ENCODE measurements around the gene ADRA2B.
A peak's percentile ranks its signal among the peaks of the same experiment; 100 is the strongest.
"Not testable (repeated sequence)": the region's sequence is repeated elsewhere in the genome, so short reads cannot be mapped to it uniquely, and the experiment has no call there.

Gene ADRA2B

DNA sequence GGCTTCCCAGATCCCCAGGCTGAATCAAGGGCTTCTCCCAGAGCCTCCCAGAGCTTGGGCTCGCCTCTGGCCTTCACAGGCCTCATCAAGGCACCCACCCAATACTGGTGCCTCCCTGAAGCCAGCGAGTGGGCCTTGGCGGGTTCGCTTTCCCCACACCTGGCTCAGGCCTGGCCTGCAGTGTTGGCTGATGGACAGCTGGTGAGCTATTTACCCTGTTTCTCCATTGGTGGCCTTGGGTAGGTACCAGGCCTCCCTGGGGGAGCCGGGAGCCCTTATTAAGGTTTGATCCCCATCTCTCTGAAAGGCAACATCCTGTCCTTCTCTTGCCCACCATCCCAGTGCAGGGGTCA lies 47.0 kb upstream of the ADRA2B start:
- H3K4me1 ChIP-seq (ENCODE audit: insufficient read depth, low read length, severe bottlenecking), result peaks cover 35% of the 10 kb centered on the region
- peak overlapping the region; percentile 76; the same call in 1 of the 2 replicates for H3K4me2 ChIP-seq (ENCODE audit: low read length)
- no peak overlapping the region for H2AFZ ChIP-seq (ENCODE audit: low read length)
- no peaks in the 10 kb centered on the region for H4K20me1 ChIP-seq (ENCODE audit: insufficient read depth, low read length)
- H3K9me3 ChIP-seq (ENCODE audit: low read length), result no peaks in the 10 kb centered on the region
- H3K27me3 ChIP-seq (ENCODE audit: insufficient read depth, low read length), result no peaks in the 10 kb centered on the region
- peak overlapping the region; percentile 90 for H3K27ac ChIP-seq (ENCODE audit: low read depth, low read length, poor library complexity, severe bottlenecking)
- peak overlapping the region; percentile 11; the same call in 1 of the 2 replicates for H3K9ac ChIP-seq (ENCODE audit: low read length)
- no peaks in the 10 kb centered on the region for H3K9me2 ChIP-seq (ENCODE audit: low read depth, low read length)
- peaks cover 6% of the 10 kb centered on the region; the same call in 1 of the 2 replicates for H3K36me3 ChIP-seq (ENCODE audit: insufficient read depth, low read length)
- TF ChIP-seq CTCF (IDR thresholded peaks at IDR 0.05; ENCODE audit: low read length) (no peak), EZH2 (IDR thresholded peaks at IDR 0.05; ENCODE audit: borderline replicate concordance, low read length) (no peak)
- H3K79me2 ChIP-seq (ENCODE audit: insufficient read depth, low read length), result no peaks in the 10 kb centered on the region
- no peak overlapping the region for H3K4me3 ChIP-seq (ENCODE audit: low read depth, low read length, poor library complexity, severe bottlenecking)
- peaks cover 4% of the 10 kb centered on the region; the same call in 1 of the 2 replicates for H3F3A ChIP-seq (ENCODE audit: insufficient read depth, low read length)

DNA sequence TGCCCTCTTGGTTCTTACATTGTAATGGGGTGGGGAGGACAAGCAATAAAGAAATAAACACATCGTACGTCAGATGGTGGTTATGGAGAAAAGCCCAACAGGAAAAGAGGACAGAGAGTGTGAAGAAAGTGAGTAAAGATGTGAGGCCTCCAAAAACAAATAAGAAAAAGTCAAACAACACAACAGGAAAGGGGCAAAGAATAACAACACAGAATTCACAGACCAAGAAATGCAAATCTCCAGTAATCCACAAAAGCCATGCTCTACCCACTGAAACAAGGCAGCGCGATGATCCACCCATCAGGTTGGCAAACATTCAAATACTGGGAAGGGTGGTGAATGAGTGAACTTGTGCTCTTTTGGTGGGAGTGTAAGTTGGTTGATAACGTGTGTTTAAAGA lies 45.5 kb upstream of the ADRA2B start:
- H3K9me2 ChIP-seq (ENCODE audit: low read depth, low read length), result no peaks in the 10 kb centered on the region
- no peaks in the 10 kb centered on the region for H3K9me3 ChIP-seq (ENCODE audit: low read length)
- TF ChIP-seq CTCF (IDR thresholded peaks at IDR 0.05; ENCODE audit: low read length), result no peak
- no peak for TF ChIP-seq EZH2 (IDR thresholded peaks at IDR 0.05; ENCODE audit: borderline replicate concordance, low read length)
- no peak overlapping the region for H3K9ac ChIP-seq (ENCODE audit: low read length)
- no peak overlapping the region for H3K4me3 ChIP-seq (ENCODE audit: low read depth, low read length, poor library complexity, severe bottlenecking)
- H3K4me2 ChIP-seq (ENCODE audit: low read length), result no peak overlapping the region
- H3K79me2 ChIP-seq (ENCODE audit: insufficient read depth, low read length), result no peaks in the 10 kb centered on the region
- H3K27ac ChIP-seq (ENCODE audit: low read depth, low read length, poor library complexity, severe bottlenecking), result peak overlapping the region; percentile 90
- H3K36me3 ChIP-seq (ENCODE audit: insufficient read depth, low read length), result peaks cover 6% of the 10 kb centered on the region; the same call in 1 of the 2 replicates
- no peaks in the 10 kb centered on the region for H3K27me3 ChIP-seq (ENCODE audit: insufficient read depth, low read length)
- peaks cover 4% of the 10 kb centered on the region; the same call in 1 of the 2 replicates for H3F3A ChIP-seq (ENCODE audit: insufficient read depth, low read length)
- H2AFZ ChIP-seq (ENCODE audit: low read length), result no peak overlapping the region
- no peaks in the 10 kb centered on the region for H4K20me1 ChIP-seq (ENCODE audit: insufficient read depth, low read length)
- peaks cover 35% of the 10 kb centered on the region for H3K4me1 ChIP-seq (ENCODE audit: insufficient read depth, low read length, severe bottlenecking)

DNA sequence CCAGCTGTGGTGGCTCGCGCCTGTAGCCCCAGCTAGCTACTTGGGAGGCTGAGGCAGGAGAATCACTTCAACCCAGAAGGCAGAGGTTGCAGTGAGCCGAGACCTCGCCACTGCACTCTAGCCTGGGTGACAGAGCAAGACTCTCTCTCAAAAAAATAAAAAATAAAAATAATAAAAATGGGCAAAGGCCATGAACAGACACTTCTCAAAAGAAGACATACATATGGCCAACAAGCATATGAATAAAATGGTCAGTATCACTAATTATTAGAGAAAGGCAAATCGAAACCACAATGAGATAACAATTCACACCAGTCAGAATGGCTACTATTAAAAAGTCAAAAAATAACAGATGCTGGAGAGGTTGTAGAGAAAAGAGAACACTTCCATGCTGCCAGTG lies 44.0 kb upstream of the ADRA2B start:
- not testable (repeated sequence) for H3K4me3 ChIP-seq (ENCODE audit: low read depth, low read length, poor library complexity, severe bottlenecking); H3K36me3 ChIP-seq (ENCODE audit: insufficient read depth, low read length); H3F3A ChIP-seq (ENCODE audit: insufficient read depth, low read length); H3K79me2 ChIP-seq (ENCODE audit: insufficient read depth, low read length); H3K27me3 ChIP-seq (ENCODE audit: insufficient read depth, low read length); H3K4me2 ChIP-seq (ENCODE audit: low read length); H3K9me2 ChIP-seq (ENCODE audit: low read depth, low read length); H4K20me1 ChIP-seq (ENCODE audit: insufficient read depth, low read length); H3K27ac ChIP-seq (ENCODE audit: low read depth, low read length, poor library complexity, severe bottlenecking); H3K9me3 ChIP-seq (ENCODE audit: low read length); H3K9ac ChIP-seq (ENCODE audit: low read length); H2AFZ ChIP-seq (ENCODE audit: low read length)
- H3K4me1 ChIP-seq (ENCODE audit: insufficient read depth, low read length, severe bottlenecking), result peaks cover 35% of the 10 kb centered on the region

GRCh38 chr2:96159084-96159830 lies 42.9 kb upstream of the ADRA2B start:
- Histone ChIP-seq H3K36me3 (ENCODE audit: insufficient read depth, low read length) (peaks cover 6% of the 10 kb centered on the region; the same call in 1 of the 2 replicates), H3K79me2 (ENCODE audit: insufficient read depth, low read length) (no peaks in the 10 kb centered on the region), H3K9ac (ENCODE audit: low read length) (no peak overlapping the region), H2AFZ (ENCODE audit: low read length) (no peak overlapping the region), H3K9me3 (ENCODE audit: low read length) (no peaks in the 10 kb centered on the region), H3K9me2 (ENCODE audit: low read depth, low read length) (no peaks in the 10 kb centered on the region), H3K4me1 (ENCODE audit: insufficient read depth, low read length, severe bottlenecking) (peaks cover 26% of the 10 kb centered on the region), H3K27me3 (ENCODE audit: insufficient read depth, low read length) (no peaks in the 10 kb centered on the region), H3F3A (ENCODE audit: insufficient read depth, low read length) (peaks cover 4% of the 10 kb centered on the region; the same call in 1 of the 2 replicates), H3K4me2 (ENCODE audit: low read length) (no peak overlapping the region), H3K4me3 (ENCODE audit: low read depth, low read length, poor library complexity, severe bottlenecking) (no peak overlapping the region), H3K27ac (ENCODE audit: low read depth, low read length, poor library complexity, severe bottlenecking) (no peak overlapping the region), H4K20me1 (ENCODE audit: insufficient read depth, low read length) (no peaks in the 10 kb centered on the region)
- no peak for TF ChIP-seq EZH2 (IDR thresholded peaks at IDR 0.05; ENCODE audit: borderline replicate concordance, low read length)

Data from OCI-LY1 (cell line).